K562 (cell line): Measurements from ENCODE around the gene FOXK2. TPM values are rescaled to one million over a fixed set of nuclear protein-coding genes. Genes with fewer than 3 reads are reported as not detected.

Experiments
- CBX8 ChIP-seq: fragments of 200-600 bp; sonication (generic); IDR thresholded peaks from 2 replicates; pipeline ENCODE4 v1.6.1; 2012; ENCODE audit warnings: borderline replicate concordance, mixed run types, low read depth, mild to moderate bottlenecking, moderate library complexity, mixed read lengths, low read length, control low read depth, inconsistent platforms; ENCODE audit not compliant: poor library complexity, severe bottlenecking; ENCODE audit errors: extremely low read depth
- CTBP1 ChIP-seq: fragments of 450-650 bp; IDR thresholded peaks from 2 replicates; pipeline ENCODE4 v1.6.1; 2016; ENCODE audit warnings: borderline replicate concordance
- FOXA3 ChIP-seq, 2 experiments: fragments of 450-650 bp in 1 of 2; sonication (generic) in 1 of 2; formaldehyde crosslinking; IDR thresholded peaks in 1 of 2; conservative IDR thresholded peaks in 1 of 2; 2 replicates each; pipeline versions ENCODE4 v1.4.0 to v1.8.0; 2020 to 2022; ENCODE audit warnings: mild to moderate bottlenecking in 2 of 2, missing genetic modification reagents in 1 of 2
- HLTF ChIP-seq: fragments of 450-650 bp; IDR thresholded peaks from 2 replicates; pipeline ENCODE4 v1.6.1; 2016
- HNRNPLL ChIP-seq: fragments of 200-400 bp; formaldehyde crosslinking; IDR thresholded peaks from 2 replicates; pipeline ENCODE4 v1.6.1; 2017; ENCODE audit warnings: low read length, low read depth, mild to moderate bottlenecking; ENCODE audit not compliant: poor library complexity, severe bottlenecking
- PCBP2 ChIP-seq: fragments of 200-400 bp; formaldehyde crosslinking; IDR thresholded peaks from 2 replicates; pipeline ENCODE4 v1.6.1; 2018; ENCODE audit warnings: low read length, low read depth, mild to moderate bottlenecking, moderate library complexity; ENCODE audit not compliant: poor library complexity, severe bottlenecking
- RAD51 ChIP-seq: fragments of 450-650 bp; IDR thresholded peaks from 2 replicates; pipeline ENCODE4 v1.7.1; 2016; ENCODE audit warnings: low read depth, mild to moderate bottlenecking, borderline replicate concordance
- RBM34 ChIP-seq: fragments of 200-400 bp; formaldehyde crosslinking; IDR thresholded peaks from 2 replicates; pipeline ENCODE4 v1.6.1; 2018; ENCODE audit warnings: low read length, borderline replicate concordance; ENCODE audit not compliant: insufficient read depth
- SREBF1 ChIP-seq: fragments of 150-350 bp; IDR thresholded peaks from 2 replicates; pipeline ENCODE4 v1.6.1; 2014; ENCODE audit warnings: antibody characterized with exemption, low read depth, low read length, borderline replicate concordance
- ZKSCAN3 ChIP-seq: fragments of 250-450 bp; sonication (Bioruptor Pico); IDR thresholded peaks from 2 replicates; pipeline ENCODE4 v1.4.0; 2020
- ZNF507 ChIP-seq: conservative IDR thresholded peaks from 2 replicates; pipeline ENCODE4 v1.6.1; 2017; ENCODE audit warnings: missing genetic modification characterization, missing compliant biosample characterization
- ZNF639 ChIP-seq, 2 experiments: fragments of 200-800 bp in 1 of 2; sonication (Bioruptor generic) in 1 of 2; sonication (generic) in 1 of 2; formaldehyde crosslinking in 1 of 2; IDR thresholded peaks in 1 of 2; conservative IDR thresholded peaks in 1 of 2; 2 replicates each; pipeline versions ENCODE4 v1.5.0 to v1.6.1; 2016 to 2020; ENCODE audit warnings: missing compliant biosample characterization in 1 of 2, missing genetic modification characterization in 1 of 2, missing genetic modification reagents in 1 of 2
- polyA plus RNA-seq, 8 experiments: library from polyadenylated mRNA; depleted of rRNA in 4 of 8; stranded (reverse) in 5 of 8; unstranded in 3 of 8; fragments of >200 nt; fragmentation: Nextera tagmentation in 2 of 8; fragmentation: Illumina TruSeq in 1 of 8; extraction: Ambion mirVana in 2 of 8; extraction: Trizol in 1 of 8; gene quantifications; 2 replicates each; pipeline versions ENCODE4 v1.2.1 to v1.2.3, GENCODE V29; 2011 to 2014; ENCODE audit warnings: inconsistent platforms in 1 of 8, missing spikeins in 1 of 8
- total RNA-seq, 7 experiments: library from RNA; depleted of rRNA in 6 of 7; stranded (reverse); fragments of >200 nt in 6 of 7; fragmentation: Illumina TruSeq in 2 of 7; extraction: Trizol in 2 of 7; gene quantifications; 2 replicates each; pipeline versions ENCODE4 v1.2.1 to v1.2.3, GENCODE V29; 2011 to 2021; ENCODE audit warnings: low replicate concordance in 1 of 7
- TF ChIP-seq, protein P1 (sequence below): IDR thresholded peaks from 2 replicates; pipeline ENCODE4 v1.6.1; 2014; ENCODE audit warnings: antibody characterized with exemption
- TF ChIP-seq, protein P2 (sequence below): sonication (generic); formaldehyde crosslinking; IDR thresholded peaks from 2 replicates; pipeline ENCODE4 v1.5.0; 2020; ENCODE audit warnings: missing genetic modification reagents
- TF ChIP-seq, protein P3 (sequence below), 2 experiments: fragments of 450-650 bp; conservative IDR thresholded peaks; 2 replicates each; pipeline ENCODE4 v1.6.1; 2017; ENCODE audit warnings: mild to moderate bottlenecking in 2 of 2, moderate library complexity in 2 of 2
- TF ChIP-seq, protein P4 (sequence below): fragments of 450-650 bp; formaldehyde crosslinking; IDR thresholded peaks from 2 replicates; pipeline ENCODE4 v1.4.0; 2020; ENCODE audit warnings: mild to moderate bottlenecking, moderate library complexity

FOXK2 gene
- total and polyA plus RNA-seq, 9 of the 15 experiments (the other 6 are each of a cell fraction or from before 2014, with no cell fraction given): 3.0 to 86.0 (median 44.1) TPM

DNA sequence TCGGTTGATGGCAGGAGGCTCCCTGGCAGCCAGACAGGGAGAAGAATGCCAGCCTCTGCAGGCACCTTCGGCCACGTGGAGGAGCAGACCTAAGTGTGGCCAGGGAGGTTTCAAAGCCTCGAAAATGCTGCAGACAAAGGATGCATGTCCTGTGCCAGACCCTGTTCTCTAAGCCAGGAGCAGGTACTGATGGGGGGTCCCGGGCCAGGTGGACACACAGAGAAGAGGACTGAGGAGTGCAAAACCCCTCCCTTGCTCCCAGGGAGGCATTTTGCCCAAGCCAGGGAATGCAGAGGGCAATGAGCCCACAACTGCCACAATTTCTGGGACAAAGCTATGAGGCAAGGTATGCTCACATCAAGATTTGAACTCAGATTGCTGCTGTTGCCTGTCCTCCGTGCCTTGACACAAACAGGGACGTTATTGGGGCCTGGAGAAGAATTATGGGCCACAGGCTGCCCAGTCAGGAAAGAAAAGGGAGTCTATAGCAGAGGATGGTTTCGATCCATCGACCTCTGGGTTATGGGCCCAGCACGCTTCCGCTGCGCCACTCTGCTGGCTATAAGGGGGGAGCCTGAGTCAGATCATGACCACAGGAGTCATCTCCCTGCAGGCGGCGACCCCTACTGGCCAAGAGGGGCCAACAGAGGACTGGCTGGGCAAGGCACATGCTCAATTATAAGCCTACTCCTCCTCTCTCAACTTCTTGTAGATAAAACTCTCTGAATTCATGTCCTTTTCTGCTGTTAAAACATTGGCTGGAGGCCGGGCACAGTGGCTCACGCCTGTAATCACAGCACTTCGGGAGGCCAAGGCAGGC, 25.1 kb upstream of the FOXK2 start (continued):
- TF ChIP-seq, protein P1, sequence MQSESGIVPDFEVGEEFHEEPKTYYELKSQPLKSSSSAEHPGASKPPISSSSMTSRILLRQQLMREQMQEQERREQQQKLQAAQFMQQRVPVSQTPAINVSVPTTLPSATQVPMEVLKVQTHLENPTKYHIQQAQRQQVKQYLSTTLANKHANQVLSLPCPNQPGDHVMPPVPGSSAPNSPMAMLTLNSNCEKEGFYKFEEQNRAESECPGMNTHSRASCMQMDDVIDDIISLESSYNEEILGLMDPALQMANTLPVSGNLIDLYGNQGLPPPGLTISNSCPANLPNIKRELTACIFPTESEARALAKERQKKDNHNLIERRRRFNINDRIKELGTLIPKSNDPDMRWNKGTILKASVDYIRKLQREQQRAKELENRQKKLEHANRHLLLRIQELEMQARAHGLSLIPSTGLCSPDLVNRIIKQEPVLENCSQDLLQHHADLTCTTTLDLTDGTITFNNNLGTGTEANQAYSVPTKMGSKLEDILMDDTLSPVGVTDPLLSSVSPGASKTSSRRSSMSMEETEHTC: peak; percentile 21; the same call in 1 of the 2 replicates
- no peak for TF ChIP-seq ZNF507 (tag)
- TF ChIP-seq ZKSCAN3 (CRISPR knock-in tag): no peak
- TF ChIP-seq CBX8: no peak
- TF ChIP-seq, protein P2, sequence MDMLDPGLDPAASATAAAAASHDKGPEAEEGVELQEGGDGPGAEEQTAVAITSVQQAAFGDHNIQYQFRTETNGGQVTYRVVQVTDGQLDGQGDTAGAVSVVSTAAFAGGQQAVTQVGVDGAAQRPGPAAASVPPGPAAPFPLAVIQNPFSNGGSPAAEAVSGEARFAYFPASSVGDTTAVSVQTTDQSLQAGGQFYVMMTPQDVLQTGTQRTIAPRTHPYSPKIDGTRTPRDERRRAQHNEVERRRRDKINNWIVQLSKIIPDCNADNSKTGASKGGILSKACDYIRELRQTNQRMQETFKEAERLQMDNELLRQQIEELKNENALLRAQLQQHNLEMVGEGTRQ (CRISPR knock-in tag): peak; percentile 22; the same call in 1 of the 2 replicates
- TF ChIP-seq FOXA3 (CRISPR knock-in tag; conservative IDR thresholded peaks at IDR 0.05 in 1 of 2, IDR thresholded peaks at IDR 0.05 in 1 of 2): peak in 1 of 2 experiments; percentile 13; a peak in 1 of 4 replicates
- peak; percentile 51 for TF ChIP-seq HNRNPLL
- no peak; the same call in 1 of the 2 replicates for TF ChIP-seq HLTF
- TF ChIP-seq, protein P3, sequence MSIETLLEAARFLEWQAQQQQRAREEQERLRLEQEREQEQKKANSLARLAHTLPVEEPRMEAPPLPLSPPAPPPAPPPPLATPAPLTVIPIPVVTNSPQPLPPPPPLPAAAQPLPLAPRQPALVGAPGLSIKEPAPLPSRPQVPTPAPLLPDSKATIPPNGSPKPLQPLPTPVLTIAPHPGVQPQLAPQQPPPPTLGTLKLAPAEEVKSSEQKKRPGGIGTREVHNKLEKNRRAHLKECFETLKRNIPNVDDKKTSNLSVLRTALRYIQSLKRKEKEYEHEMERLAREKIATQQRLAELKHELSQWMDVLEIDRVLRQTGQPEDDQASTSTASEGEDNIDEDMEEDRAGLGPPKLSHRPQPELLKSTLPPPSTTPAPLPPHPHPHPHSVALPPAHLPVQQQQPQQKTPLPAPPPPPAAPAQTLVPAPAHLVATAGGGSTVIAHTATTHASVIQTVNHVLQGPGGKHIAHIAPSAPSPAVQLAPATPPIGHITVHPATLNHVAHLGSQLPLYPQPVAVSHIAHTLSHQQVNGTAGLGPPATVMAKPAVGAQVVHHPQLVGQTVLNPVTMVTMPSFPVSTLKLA (conservative IDR thresholded peaks at IDR 0.05): peak; percentile 70 to 84
- no peak for TF ChIP-seq ZNF639 (CRISPR knock-in tag; conservative IDR thresholded peaks at IDR 0.05 in 1 of 2, IDR thresholded peaks at IDR 0.05 in 1 of 2)
- TF ChIP-seq RBM34: no peak
- no peak for TF ChIP-seq PCBP2
- TF ChIP-seq RAD51: no peak; the same call in 1 of the 2 replicates
- TF ChIP-seq SREBF1: no peak; the same call in 1 of the 2 replicates
- TF ChIP-seq CTBP1: peak; percentile 90; the same call in 1 of the 2 replicates
- TF ChIP-seq, protein P4, sequence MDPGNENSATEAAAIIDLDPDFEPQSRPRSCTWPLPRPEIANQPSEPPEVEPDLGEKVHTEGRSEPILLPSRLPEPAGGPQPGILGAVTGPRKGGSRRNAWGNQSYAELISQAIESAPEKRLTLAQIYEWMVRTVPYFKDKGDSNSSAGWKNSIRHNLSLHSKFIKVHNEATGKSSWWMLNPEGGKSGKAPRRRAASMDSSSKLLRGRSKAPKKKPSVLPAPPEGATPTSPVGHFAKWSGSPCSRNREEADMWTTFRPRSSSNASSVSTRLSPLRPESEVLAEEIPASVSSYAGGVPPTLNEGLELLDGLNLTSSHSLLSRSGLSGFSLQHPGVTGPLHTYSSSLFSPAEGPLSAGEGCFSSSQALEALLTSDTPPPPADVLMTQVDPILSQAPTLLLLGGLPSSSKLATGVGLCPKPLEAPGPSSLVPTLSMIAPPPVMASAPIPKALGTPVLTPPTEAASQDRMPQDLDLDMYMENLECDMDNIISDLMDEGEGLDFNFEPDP (CRISPR knock-in tag): no peak
